ENCODE results near the gene OR4C3.

Gene OR4C3

GRCh38 chr11:48366365-48366764 lies 41.6 kb downstream of the OR4C3 start, which contains the start of gene OR4C5:
Gene OR4C5, minus strand, starts transcription at chr11:48366465. Its CDS starts 0 bp downstream, at chr11:48366465.
- H3K4me3 ChIP-seq (ENCODE audit: low read depth, low read length), result no peak within 1 kb of the TSS
- no peak for TF ChIP-seq CTCF (IDR thresholded peaks at IDR 0.05; ENCODE audit: low read depth, low read length, missing control alignments)
- DNase-seq (ENCODE audit: low read depth), result no peak
